Hepatocyte (in vitro differentiated cells): ENCODE measurements around the gene BLTP3B. TPM values are rescaled to one million over a fixed set of nuclear protein-coding genes. Genes with fewer than 3 reads are reported as not detected.

Source experiments
- DNase-seq: peaks from one replicate; pipeline ENCODE4 v3.0.0-alpha.2; 2016; ENCODE audit warnings: low spot score
- H2AFZ ChIP-seq: fragments of 200-600 bp; sonication (generic); 2 replicates; pipeline ENCODE4 v1.6.0; 2016; ENCODE audit warnings: antibody characterized with exemption, mild to moderate bottlenecking
- H3K27ac ChIP-seq: fragments of 200-600 bp; sonication (generic); 2 replicates; pipeline ENCODE4 v1.5.1; 2016; ENCODE audit warnings: mild to moderate bottlenecking
- H3K27me3 ChIP-seq: fragments of 200-600 bp; sonication (generic); 2 replicates; pipeline ENCODE4 v1.6.1; 2016
- H3K36me3 ChIP-seq: fragments of 200-600 bp; sonication (generic); replicated peaks from 2 replicates; pipeline ENCODE4 v1.5.1; 2016; ENCODE audit warnings: low read depth; ENCODE audit not compliant: insufficient read depth
- H3K4me1 ChIP-seq: fragments of 200-600 bp; sonication (generic); 2 replicates; pipeline ENCODE4 v1.5.1; 2016; ENCODE audit warnings: mild to moderate bottlenecking, moderate library complexity; ENCODE audit not compliant: insufficient read depth
- H3K4me2 ChIP-seq: fragments of 200-600 bp; sonication (generic); 2 replicates; pipeline ENCODE4 v1.6.0; 2016
- H3K4me3 ChIP-seq: fragments of 200-600 bp; sonication (generic); 2 replicates; pipeline ENCODE4 v1.5.1; 2016; ENCODE audit warnings: mild to moderate bottlenecking
- H3K79me2 ChIP-seq: fragments of 200-600 bp; sonication (generic); 2 replicates; pipeline ENCODE4 v1.6.0; 2017; ENCODE audit warnings: mild to moderate bottlenecking
- H3K9me2 ChIP-seq: fragments of 200-600 bp; sonication (generic); replicated peaks from 2 replicates; pipeline ENCODE4 v1.6.0; 2017; ENCODE audit warnings: mild to moderate bottlenecking; ENCODE audit not compliant: insufficient read depth
- H3K9me3 ChIP-seq: fragments of 200-600 bp; sonication (generic); 2 replicates; pipeline ENCODE4 v1.5.1; 2016; ENCODE audit warnings: low read depth, mild to moderate bottlenecking
- H4K20me1 ChIP-seq: fragments of 200-600 bp; sonication (generic); 2 replicates; pipeline ENCODE4 v1.6.0; 2016; ENCODE audit warnings: mild to moderate bottlenecking; ENCODE audit not compliant: insufficient read depth, poor library complexity, severe bottlenecking
- EZH2 ChIP-seq: fragments of 200-600 bp; sonication (generic); IDR thresholded peaks from 2 replicates; pipeline ENCODE4 v1.6.1; 2016; ENCODE audit warnings: antibody characterized with exemption, mild to moderate bottlenecking, borderline replicate concordance
- EZH2phosphoT487 ChIP-seq: fragments of 200-600 bp; sonication (generic); IDR thresholded peaks from one replicate; pipeline ENCODE4 v1.6.1; 2018; ENCODE audit warnings: antibody characterized with exemption, mild to moderate bottlenecking, low read depth, moderate library complexity; ENCODE audit not compliant: unreplicated experiment, severe bottlenecking
- WGBS: methylation state at CpG from one replicate; pipeline ENCODE4 v1.1.6; 2016; ENCODE audit warnings: low lambda C conversion rate; ENCODE audit errors: missing lambda C conversion rate; 5-methylcytosine and 5-hydroxymethylcytosine counted together
- polyA plus RNA-seq: library from polyadenylated mRNA; unstranded; fragments of >200 nt; fragmentation: Nextera tagmentation; extraction: Ambion mirVana; gene quantifications from 2 replicates; pipeline ENCODE4 v1.2.1, GENCODE V29; 2016
- total RNA-seq: library from RNA; depleted of rRNA; stranded (reverse); fragments of >200 nt; gene quantifications from 2 replicates; pipeline ENCODE4 v1.2.3, GENCODE V29; 2014
- TF ChIP-seq, protein P1 (sequence below): fragments of 200-600 bp; sonication (generic); IDR thresholded peaks from 2 replicates; pipeline ENCODE4 v1.5.1; 2016; ENCODE audit warnings: antibody characterized with exemption, mild to moderate bottlenecking; ENCODE audit not compliant: poor library complexity

Gene BLTP3B
- total and polyA plus RNA-seq, 2 experiments from 2014 or later: 11.0 to 31.8 TPM

DNA sequence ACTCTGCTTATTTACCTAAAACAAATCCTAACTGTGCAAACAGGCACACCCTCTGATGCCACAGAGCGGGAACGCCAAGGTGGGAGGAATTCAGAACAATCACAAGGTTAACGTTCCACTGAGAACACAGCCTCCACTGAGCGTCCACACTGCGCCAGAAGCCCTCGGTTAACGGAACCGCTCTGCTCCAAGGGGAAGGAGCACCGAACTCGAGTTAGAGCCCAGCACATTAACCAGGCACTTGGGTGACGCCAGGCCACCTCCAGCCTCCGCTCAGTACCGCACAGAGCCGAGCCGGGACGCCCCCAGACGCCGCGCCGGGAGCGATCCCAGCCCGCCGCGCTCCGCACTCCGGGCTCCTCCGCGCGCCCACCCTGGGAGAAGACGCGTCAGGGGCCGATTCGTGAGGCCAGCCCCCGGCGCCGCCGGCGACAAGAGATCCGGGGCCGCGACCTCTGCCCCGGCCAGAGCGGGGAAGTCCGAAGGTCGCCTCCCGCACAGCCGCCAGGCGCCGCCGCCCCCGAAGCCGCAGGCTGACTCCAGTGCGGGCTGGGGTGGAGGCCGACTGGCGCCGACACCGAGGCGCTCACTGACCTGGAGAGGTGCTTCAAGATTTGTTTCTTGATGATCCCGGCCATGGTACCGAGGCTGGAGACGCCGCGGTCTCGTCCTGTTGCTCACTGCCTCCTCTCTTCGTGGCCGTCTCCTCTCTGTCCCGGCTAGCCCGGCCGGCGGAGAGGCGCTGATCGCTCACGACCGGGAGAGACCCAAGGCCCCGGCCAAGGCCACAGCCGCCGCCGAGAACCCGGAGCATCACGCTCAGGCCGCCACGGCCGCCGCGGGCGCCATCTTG lies 450 bp downstream of the BLTP3B start:
- peaks cover 9% of the 10 kb centered on the region for H3K4me1 ChIP-seq
- peak overlapping the region; percentile 80 for H3K4me2 ChIP-seq
- peak overlapping the region; percentile 100 for H3K27ac ChIP-seq
- H2AFZ ChIP-seq: peak overlapping the region; percentile 98
- DNase-seq: peak; percentile 68
- WGBS: under 1% methylated on average over 81 of the region's 86 CpGs
- peaks cover 11% of the 10 kb centered on the region for H4K20me1 ChIP-seq
- TF ChIP-seq EZH2phosphoT487: no peak
- TF ChIP-seq EZH2: no peak
- TF ChIP-seq, protein P1, sequence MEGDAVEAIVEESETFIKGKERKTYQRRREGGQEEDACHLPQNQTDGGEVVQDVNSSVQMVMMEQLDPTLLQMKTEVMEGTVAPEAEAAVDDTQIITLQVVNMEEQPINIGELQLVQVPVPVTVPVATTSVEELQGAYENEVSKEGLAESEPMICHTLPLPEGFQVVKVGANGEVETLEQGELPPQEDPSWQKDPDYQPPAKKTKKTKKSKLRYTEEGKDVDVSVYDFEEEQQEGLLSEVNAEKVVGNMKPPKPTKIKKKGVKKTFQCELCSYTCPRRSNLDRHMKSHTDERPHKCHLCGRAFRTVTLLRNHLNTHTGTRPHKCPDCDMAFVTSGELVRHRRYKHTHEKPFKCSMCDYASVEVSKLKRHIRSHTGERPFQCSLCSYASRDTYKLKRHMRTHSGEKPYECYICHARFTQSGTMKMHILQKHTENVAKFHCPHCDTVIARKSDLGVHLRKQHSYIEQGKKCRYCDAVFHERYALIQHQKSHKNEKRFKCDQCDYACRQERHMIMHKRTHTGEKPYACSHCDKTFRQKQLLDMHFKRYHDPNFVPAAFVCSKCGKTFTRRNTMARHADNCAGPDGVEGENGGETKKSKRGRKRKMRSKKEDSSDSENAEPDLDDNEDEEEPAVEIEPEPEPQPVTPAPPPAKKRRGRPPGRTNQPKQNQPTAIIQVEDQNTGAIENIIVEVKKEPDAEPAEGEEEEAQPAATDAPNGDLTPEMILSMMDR: no peak
- H3K9me2 ChIP-seq: no peaks in the 10 kb centered on the region
- H3K27me3 ChIP-seq: no peaks in the 10 kb centered on the region
- H3K4me3 ChIP-seq: peak overlapping the region; percentile 98
- H3K36me3 ChIP-seq: no peaks in the 10 kb centered on the region
- no peaks in the 10 kb centered on the region for H3K9me3 ChIP-seq
- peaks cover 55% of the 10 kb centered on the region for H3K79me2 ChIP-seq

DNA sequence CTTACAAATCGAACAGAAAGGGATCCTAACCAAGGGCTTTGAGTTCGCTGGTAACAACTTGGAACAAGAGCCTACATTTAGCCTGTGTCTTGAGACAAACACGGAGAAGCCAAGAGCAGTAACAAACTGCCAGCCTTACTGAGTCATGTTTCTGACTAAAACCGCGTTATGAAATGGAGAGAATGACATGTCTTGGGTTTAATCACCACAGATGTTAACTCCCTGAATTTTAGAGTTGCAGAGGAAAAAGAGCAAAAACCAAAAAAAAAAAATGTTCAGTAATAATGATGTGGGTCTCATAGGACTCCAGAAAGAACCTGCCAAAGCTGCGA lies 1.0 kb downstream of the BLTP3B start:
- peak overlapping the region; percentile 100 for H3K27ac ChIP-seq
- 8% methylated on average over 6 of the region's 6 CpGs for WGBS
- H3K9me2 ChIP-seq: no peaks in the 10 kb centered on the region
- H3K4me1 ChIP-seq: peaks cover 9% of the 10 kb centered on the region
- peaks cover 17% of the 10 kb centered on the region for H4K20me1 ChIP-seq
- H3K79me2 ChIP-seq: peaks cover 61% of the 10 kb centered on the region
- H3K9me3 ChIP-seq: no peaks in the 10 kb centered on the region
- peak; percentile 70 for DNase-seq
- peak overlapping the region; percentile 80 for H3K4me2 ChIP-seq
- H3K4me3 ChIP-seq: peak overlapping the region; percentile 98
- H3K36me3 ChIP-seq: no peaks in the 10 kb centered on the region
- TF ChIP-seq, protein P1: no peak
- peak overlapping the region; percentile 98 for H2AFZ ChIP-seq
- no peaks in the 10 kb centered on the region for H3K27me3 ChIP-seq

DNA sequence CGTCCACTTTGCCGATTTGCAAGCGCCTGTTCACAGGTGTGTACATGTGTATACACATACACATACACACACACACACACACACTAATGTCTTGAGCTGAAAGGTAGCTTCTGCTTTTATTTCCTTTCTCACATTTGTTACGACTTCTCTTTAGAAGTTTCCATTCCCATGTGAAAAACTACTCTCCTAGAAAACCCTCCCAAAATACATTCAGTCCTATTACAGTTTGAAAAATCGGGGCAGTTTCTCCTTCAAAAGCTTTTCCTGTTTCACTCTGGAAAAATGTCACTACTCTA lies 3.9 kb downstream of the BLTP3B start:
- H3K4me1 ChIP-seq: peaks cover 9% of the 10 kb centered on the region
- no peaks in the 10 kb centered on the region for H3K9me3 ChIP-seq
- H3K27ac ChIP-seq: no peak overlapping the region
- H3K79me2 ChIP-seq: peaks cover 90% of the 10 kb centered on the region
- H3K9me2 ChIP-seq: no peaks in the 10 kb centered on the region
- H2AFZ ChIP-seq: no peak overlapping the region
- H4K20me1 ChIP-seq: peaks cover 35% of the 10 kb centered on the region
- WGBS: 86% methylated on average over 5 of the region's 5 CpGs
- no peaks in the 10 kb centered on the region for H3K27me3 ChIP-seq
- DNase-seq: no peak
- H3K4me3 ChIP-seq: no peak overlapping the region
- H3K36me3 ChIP-seq: no peaks in the 10 kb centered on the region
- TF ChIP-seq, protein P1: no peak
- TF ChIP-seq EZH2 (no peak), EZH2phosphoT487 (no peak)
- no peak overlapping the region for H3K4me2 ChIP-seq
